NCI-H226 (cell line): ENCODE measurements around the gene RHOG.
"Not testable (repeated sequence)": the region's sequence is repeated elsewhere in the genome, so short reads cannot be mapped to it uniquely, and the experiment has no call there.

Experiments used
- DNase-seq: peaks from one replicate; pipeline ENCODE4 v3.0.0-alpha.2; 2015

Gene RHOG

DNA sequence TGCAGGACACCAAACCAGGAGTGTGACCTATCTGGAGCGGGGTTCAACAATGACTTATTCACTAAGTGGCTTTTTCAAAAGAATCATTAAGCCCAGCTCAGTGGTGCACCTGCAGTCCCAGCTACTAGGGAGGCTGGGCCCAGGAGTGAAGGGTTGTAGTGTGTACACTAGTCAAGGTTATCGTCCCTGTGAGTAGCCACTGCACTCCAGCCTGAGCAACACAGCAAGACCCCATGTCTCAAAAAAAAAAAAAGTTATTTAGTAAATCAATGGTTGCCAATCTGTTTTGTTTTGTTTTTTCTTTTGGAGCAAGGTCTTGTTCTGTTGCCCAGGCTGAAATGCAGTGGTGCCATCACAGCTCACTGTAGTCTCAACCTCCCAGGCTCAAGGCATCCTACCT lies 7.9 kb downstream of the RHOG start:
- DNase-seq, result no peak

DNA sequence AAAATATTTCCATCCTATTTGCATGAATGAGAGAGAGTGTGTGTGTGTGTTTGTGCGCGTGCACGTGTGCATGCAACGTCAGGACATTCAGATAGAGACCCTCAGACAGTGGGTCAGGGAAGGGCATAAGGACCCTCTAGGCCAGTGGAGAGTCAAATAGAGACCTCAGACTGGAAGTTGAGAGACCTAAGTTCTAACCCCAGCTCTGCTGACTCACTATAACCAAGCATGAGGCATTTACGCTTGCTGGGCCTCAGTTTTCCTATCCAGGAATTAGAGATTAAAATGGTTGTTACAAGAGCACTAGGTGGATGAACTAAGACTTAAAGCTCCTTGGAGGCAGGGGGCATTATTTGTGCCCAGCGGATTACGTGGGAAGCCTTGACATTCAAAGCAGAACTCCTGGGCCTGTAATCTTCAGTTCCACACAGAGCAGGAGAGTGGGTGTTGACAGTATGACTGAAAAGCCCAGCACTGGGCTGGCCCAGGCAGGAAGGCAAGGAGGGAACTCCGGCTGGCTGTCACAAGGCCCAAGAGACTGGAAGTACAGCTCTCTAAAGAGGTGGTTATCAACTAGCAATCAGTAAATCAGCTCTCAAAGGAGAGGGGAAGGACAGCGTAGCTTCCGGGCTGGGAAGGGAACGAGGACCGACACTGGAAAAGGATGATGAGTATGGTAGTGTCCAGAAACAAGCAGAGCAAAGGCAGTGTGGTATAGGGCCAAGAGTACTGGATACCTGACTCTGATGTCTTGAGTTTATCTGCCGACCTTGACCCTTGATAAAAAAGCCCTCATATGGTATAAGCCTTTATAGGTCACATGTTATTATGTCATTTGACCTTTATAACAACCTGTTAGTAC lies 9.2 kb downstream of the RHOG start:
- no peak for DNase-seq

DNA sequence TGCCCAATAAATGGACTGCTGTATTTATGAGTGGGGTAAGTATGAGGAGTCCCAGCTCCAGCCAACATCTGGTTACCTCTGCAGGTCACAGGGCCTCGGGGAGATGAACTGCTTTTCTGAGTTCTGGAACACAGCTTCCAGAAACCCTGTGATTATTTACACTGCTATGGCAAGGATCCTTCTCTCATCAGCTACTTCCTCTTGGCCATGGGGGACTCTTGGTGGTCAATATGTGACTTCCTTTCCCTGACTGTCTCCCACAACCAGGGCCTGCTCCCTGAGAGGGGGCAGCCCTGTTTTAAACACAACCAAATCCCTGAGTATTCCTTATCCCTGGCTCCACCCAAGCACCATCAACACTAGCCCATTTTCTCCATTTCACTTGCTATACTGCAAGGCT lies 10.0 kb downstream of the RHOG start:
- DNase-seq, result no peak

DNA sequence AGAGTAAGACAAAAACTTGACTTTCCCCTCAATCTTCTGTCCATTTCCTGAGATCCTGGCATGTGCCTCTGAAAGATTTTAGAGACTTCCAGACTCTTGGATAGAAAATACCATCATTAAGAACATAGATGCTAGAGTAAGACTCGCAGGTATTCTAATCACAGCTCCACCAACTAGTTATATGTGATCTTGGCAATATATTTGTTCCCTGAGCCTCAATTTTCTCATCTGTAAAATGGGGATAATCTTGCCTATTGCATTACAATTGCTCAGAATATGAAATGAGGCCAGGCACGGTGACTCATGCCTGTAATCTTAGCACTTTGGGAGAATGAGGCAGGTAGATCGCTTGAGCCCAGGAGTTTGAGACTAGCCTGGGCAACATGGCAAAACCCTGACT lies 10.7 kb downstream of the RHOG start:
- DNase-seq, result no peak

DNA sequence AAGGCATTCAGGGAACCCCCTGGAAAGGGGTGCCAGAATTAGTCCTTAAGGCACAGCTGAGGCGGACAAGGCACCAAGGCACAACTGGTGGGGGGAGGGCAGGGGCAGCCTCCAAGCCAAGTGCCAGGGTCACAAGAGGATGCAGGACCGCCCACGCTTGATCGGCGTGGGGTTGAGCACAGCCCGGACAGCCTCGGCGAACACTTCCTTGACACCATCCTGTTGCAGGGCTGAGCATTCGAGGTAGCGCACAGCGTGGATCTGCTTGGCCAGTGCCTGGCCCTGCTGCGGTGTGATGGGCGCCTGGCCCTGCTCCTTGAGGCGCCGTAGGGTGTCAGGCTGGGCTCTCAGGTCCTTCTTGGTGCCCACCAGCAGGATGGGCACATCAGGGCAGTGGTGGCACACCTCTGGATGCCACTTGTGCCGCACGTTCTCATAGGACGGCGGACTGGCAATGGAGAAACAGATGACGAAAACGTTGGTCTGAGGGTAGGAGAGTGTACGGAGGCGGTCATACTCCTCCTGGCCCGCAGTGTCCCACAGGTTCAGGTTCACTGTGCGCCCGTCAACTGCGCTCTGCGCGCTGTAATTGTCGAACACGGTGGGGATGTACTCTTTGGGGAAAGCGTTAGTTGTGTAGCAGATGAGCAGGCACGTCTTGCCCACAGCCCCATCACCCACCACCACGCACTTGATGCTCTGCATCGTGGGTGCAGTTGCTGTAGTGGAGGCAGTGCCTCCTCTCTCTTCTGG lies 13.1 kb downstream of the RHOG start:
- DNase-seq, result no peak

DNA sequence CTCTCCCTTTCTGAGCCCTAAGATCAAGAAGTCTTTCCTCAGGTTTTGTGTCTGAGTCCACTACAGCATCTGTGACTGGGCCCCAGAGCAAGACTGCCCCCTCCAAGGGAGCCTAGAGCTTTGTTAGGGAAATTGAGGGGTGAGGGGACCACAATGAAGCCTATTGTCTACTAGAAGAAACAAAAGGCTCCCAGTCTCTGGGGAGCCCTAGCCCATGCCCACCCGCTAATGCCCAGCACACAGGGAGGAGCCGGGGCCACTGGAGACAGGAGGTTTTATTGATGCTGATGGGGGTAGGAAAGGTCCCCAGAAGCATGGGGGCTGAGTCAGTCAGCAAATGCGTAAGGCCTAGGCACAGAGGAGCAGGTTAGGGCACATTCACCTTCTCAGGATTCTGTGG lies 14.0 kb downstream of the RHOG start:
- no peak for DNase-seq

DNA sequence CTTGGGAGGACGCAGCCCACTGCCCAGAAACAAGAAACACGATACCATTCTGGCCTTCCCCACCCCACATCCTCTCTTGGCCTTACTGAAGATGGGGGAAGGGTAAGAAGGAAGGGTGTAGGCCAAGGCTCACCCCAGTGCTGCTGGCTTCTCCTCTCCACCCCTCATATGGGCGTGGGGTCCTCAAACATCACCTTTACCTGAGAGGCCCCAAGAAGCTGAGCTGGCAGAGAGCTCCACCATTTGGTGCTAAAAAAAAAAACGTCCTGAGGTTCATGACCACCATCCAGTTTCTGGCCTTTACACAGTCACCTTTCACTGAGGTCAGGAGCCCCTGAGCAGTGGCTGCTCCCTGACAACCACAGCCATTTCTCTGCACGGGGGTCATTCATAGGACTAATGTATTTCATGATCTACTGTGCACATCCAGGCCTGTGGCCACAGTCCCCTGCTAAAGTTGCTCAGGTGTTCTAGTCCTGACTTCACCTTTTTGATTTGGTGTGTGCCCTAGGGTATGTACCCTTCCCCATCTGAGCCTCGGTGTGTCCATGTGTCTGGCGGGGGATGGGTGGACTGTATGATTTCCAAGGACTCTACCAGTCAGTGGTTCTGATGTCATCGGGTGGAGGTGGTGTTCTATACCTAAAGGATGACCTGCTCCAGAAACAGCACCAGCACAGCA lies 15.1 kb downstream of the RHOG start:
- no peak for DNase-seq

DNA sequence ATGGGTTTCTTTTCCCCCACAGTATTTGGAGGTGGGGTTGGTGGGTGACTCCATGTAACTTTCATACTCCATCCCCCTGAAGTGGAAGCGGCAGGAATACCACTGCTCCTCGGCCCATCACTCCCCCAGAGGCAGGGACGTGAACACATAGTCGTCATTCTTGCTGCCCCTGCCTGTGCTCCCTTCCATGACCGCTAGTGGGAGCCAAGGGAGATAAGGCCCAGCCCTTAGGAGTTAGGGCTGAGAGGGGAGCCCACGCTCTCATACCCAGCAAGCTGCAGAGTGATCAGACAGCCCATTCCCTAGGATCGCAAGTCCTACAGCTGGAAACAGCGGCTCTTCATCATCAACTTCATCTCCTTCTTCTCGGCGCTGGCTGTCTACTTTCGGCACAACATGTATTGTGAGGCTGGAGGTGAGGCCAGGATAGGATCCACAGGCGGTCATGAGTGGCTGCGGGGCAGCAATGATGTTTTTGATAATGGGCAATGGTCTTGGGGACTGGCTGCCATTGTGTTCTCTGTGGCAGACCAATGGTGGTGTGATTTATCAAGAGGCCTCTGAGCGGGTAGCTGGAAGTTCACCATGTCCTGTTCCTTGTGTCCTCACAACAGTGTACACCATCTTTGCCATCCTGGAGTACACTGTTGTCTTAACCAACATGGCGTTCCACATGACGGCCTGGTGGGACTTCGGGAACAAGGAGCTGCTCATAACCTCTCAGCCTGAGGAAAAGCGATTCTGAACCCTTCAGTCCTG lies 15.9 kb downstream of the RHOG start:
- no peak for DNase-seq

DNA sequence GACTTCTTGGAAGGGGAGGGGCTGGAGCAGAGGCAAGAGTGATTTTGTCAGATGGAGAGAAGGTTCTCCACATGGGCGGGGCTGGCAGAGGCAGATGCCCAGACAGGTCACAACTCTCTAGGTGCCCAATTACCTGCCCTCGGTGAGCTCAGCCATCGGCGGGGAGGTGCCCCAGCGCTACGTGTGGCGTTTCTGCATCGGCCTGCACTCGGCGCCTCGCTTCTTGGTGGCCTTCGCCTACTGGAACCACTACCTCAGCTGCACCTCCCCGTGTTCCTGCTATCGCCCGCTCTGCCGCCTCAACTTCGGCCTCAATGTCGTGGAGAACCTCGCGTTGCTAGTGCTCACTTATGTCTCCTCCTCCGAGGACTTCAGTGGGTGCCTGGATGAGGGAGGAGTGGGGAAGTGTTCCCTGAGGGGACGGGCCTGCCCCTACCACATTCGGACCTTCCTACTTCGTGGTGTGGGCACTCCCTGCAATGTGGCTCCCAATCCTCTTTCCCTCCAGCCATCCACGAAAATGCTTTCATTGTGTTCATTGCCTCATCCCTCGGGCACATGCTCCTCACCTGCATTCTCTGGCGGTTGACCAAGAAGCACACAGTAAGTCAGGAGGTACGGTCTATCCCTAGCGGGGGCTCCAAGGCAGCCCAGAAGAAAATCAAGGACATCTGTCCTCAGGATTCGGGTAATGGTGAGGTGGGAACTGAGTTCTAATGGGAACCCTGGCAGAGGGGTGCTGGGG lies 16.8 kb downstream of the RHOG start:
- no peak for DNase-seq

DNA sequence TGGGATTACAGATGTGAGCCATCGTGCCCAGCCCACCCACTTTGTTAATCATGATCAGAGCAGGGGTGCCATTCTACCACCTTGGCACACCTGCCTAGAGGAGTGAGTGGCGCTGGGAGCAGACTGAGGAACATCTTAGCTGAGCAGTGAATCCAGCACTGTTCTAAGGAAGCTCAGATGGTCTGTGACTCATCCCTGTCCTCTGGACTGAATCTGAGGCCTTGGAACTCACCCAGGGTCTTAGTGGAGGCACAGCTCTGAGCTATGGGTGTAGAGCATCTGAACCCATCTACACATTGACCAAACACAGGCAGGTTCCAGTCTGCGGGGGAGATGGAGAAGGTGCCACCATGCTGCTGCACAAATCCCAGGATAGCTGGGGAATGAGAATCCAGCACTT lies 17.5 kb downstream of the RHOG start:
- DNase-seq, result peak; percentile 57

DNA sequence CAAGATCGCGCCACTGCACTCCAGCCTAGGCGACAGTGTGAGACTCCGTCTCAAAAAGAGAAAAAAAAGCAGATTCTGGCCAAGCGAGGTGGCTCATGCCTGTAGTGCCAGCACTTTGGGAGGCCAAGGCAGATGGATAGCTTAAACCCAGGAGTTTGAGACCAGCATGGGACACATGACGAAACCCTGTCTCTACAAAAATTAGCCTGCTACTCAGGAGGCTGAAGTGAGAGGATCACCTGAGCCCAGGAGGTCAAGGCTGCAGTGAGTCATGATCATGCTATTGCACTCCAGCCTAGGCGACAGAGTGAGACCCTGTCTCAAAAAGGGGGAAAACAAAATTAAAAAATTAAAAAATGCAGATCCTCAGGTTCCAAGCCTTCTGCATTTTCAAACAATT lies 18.4 kb downstream of the RHOG start:
- DNase-seq, result no peak

DNA sequence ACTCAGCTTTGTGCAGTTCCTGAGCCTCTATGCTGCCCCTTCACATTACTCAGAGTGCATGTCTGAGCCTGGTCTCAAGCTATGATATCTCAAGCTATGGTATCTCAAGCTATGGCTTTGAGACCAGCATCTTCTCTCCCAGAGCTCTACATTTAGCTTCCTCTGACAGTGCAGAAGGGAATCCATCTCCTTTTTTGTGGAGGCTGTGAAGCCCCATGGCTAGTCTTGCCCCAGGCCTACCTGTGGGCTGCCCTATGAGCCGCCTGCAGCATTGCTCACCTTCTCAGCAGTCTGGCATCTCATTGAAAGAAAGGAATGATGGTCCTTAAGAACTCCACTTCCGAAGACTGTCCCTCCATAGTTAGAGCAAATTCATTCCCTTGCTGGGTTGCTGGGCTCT lies 19.8 kb downstream of the RHOG start:
- DNase-seq, result no peak

DNA sequence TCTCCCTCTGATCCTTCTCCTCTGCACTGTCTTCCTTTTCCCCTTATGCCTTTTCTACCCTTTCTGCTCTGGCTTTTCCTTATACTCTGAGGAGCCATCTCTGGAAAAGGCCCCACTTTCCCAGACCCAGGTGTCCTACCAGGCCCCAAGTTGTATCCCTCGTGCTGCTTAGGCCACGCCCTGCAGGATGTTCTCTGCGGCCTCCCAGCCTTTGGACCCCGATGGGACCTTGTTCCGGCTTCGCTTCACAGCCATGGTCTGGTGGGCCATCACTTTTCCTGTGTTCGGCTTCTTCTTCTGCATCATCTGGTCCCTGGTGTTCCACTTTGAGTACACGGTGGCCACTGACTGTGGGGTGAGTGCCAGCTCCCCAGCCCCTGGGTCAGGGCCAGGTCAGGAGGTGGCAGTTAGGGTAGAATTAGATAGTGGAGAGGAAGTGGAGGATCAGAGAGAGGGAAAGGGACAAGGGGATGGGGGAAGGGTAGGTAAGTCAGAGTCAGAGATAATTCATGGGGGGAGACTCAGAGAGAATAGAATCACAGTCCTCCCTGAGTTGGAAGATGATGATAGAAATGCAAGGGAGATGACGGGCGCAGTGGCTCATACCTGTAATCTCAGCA lies 23.5 kb downstream of the RHOG start:
- no peak for DNase-seq

DNA sequence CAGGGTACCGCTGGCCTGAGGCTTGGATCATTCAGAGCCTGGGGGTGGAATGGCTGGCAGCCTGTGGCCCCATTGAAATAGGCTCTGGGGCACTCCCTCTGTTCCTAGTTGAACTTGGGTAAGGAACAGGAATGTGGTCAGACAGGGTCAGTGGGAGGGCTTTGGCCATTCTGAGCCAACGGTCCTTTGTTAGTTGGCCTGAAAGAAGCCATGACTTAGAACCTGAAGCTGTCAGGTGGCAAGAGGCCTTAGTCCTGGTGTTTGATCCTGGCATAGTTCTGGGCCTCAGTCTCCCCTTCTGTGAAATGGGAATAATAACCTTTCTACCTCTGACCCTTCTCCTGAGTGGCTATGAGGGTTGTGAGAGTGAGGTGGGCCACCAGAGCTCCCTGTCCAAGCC lies 24.1 kb downstream of the RHOG start:
- DNase-seq, result no peak

DNA sequence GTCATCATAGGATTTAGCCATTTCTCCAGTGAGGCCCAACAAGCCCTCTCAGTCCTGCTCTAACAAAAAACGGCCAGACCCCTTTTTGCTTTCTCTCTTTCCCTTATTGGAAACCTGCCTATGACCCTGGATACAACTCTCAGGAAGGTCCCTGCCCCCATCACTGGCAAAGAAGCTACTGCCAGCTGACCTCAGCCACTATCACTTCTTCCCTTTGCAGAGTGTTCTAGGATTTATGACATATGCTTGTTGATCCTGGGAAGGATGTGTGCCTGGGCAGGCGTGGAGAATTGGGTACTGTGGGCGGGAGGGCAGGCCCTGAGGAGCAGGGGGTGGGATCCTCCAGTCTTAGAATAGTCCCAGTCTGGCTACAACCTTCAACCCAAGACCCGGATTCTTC lies 24.9 kb downstream of the RHOG start:
- DNase-seq, result no peak

DNA sequence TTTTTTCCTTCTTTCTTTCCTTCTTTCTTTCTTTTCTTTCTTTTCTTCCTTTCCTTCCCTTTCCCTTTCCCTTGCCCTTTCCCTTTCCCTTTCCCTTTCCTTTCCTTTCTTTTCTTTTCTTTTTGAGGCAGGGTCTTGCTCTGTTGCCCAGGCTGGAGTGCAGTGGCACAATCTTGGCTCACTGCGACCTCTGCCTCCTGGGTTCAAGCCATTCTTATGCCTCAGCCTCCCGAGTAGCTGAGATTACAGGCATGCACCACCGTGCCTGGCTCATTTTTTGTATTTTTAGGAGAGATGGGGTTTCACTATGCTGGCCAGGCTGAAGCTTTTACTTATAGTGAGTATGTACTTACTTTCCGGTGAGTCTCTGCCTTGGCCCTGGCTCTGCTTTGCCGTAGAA lies 25.9 kb downstream of the RHOG start:
- not testable (repeated sequence) for DNase-seq

DNA sequence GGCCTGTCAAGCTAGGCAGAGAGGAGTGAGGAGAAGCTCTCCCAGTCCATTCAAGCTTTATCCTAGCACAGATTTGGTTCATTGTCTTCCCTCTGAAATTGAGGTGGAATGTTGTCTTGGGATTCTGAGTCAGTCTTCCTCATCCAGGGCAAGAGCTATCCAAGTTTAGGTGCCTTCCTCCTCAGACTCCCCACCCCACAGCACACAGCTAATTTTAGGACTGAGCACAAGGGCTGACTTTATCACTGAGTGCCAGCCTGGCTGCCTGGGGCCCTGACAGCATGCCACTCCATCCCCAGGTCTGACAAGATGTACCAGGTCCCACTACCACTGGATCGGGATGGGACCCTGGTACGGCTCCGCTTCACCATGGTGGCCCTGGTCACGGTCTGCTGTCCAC lies 29.8 kb downstream of the RHOG start:
- no peak for DNase-seq

DNA sequence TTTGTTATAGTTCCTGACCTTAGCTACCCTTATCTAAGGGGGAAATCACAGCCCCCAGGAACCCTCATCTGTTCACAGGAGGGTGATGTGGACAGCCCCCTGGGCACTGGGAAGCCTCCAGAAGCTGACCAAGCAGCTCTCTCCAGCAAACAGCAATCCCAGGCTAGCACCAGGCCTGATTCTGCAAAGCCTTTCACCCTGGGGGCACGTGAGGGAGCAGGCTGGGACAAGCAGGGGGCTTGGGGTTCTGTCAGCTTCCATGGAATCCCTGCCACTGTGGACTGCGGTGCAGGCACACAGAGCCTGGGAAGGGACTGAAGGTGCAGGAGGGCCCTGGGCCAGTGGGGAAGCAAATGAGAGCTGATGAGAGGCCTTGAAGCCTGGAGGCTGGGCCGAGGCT lies 30.3 kb downstream of the RHOG start:
- no peak for DNase-seq

DNA sequence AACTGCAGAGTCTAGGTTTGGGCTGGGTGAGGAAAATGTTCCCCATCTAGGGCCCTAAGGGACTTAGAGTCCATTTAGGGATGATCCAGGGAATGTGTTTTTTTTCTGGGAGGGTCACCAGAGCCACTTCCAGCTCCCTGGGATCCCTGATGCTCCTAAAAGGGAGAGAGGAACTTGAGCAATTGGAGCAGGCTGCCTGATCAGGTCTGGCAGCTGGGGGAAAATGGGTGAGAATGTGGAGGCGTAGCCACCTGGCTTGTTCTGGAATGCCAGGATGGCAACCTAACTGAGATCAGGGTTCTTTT lies 31.2 kb downstream of the RHOG start:
- DNase-seq, result no peak

DNA sequence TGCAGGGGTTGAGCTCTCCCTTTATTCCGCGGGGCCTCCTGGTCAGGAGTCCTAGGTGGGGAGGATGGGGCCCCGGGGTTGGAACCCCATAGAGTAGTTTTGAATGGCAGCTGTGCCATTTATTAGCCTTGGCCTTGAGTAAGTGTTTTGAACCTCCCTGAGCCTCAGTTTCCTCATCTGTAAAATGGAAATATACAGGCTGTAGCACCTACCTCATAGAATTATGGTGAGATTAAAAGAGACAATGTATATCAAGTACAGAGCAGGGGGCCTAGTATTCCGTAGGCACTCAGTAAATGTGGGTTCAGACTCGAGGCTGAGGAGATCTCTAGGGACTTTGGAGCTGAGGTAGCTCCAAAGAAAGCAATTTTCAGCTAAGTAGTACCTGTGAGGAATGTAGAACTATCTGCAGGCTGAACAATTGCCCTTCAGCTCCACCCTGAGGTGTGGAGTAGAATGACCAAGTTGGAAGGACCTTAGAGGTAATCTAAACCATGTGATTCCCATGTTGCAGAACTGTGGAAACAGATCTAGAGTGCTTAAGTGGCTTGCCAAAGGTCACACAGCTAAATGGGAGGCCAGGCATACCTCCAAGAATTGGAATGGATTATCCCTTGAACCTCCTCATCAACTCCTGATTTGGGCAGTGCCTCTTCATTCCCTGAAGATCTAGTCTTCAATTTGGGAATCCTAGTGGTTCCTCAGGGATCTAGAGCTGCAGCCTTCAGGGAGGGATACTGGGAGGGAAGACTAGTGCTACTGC lies 31.7 kb downstream of the RHOG start:
- DNase-seq, result peak; percentile 70
